Omental fat pad (tissue), 4 donors: ENCODE measurements around the gene RAD54L. TPM values are rescaled to one million over a fixed set of nuclear protein-coding genes. Genes with fewer than 3 reads are reported as not detected.
"Not testable (repeated sequence)": the region's sequence is repeated elsewhere in the genome, so short reads cannot be mapped to it uniquely, and the experiment has no call there.

Source experiments
- ATAC-seq: fragments of 150-250 bp; one replicate; pipeline ENCODE4 v1.9.1; 2016; ENCODE audit warnings: mild to moderate bottlenecking, moderate library complexity; ENCODE audit not compliant: low FRiP score
- DNase-seq: peaks from one replicate; pipeline ENCODE4 v3.0.0-alpha.2; 2019; ENCODE audit warnings: low spot score
- CTCF ChIP-seq, 3 donors: fragments of 450-650 bp; IDR thresholded peaks; one replicate each; pipeline ENCODE4 v1.5.1; 2016 to 2017; ENCODE audit warnings: antibody characterized with exemption in 3 of 3, mild to moderate bottlenecking in 3 of 3, moderate library complexity in 2 of 3
- total RNA-seq, 4 donors: library from RNA; depleted of rRNA; stranded (reverse); fragments of >200 nt; gene quantifications; one replicate each; pipeline ENCODE4 v1.1.0, GENCODE V29; 2016

RAD54L gene
- total RNA-seq, 4 donors from 2014 or later: 0.28 to 1.4 TPM; not detected in 2

GRCh38 chr1:46310321-46310720 lies 62.8 kb downstream of the RAD54L start:
- TF ChIP-seq CTCF (IDR thresholded peaks at IDR 0.05): no peak
- no peak for DNase-seq
- no peak for ATAC-seq

GRCh38 chr1:46315669-46316403 lies 68.3 kb downstream of the RAD54L start:
- TF ChIP-seq CTCF (IDR thresholded peaks at IDR 0.05): no peak
- DNase-seq: no peak
- no peak for ATAC-seq

GRCh38 chr1:46317323-46317722 lies 69.8 kb downstream of the RAD54L start:
- DNase-seq (no peak), ATAC-seq (no peak)
- no peak for TF ChIP-seq CTCF (IDR thresholded peaks at IDR 0.05)

- DNase-seq, ATAC-seq: not testable (repeated sequence)
These were observed 71.7 kb downstream of the RAD54L start for GRCh38 chr1:46319301-46319700.

GRCh38 chr1:46319960-46320914 lies 72.7 kb downstream of the RAD54L start:
- not testable (repeated sequence) for ATAC-seq, DNase-seq

- DNase-seq, ATAC-seq: not testable (repeated sequence)
These were observed 74.6 kb downstream of the RAD54L start for GRCh38 chr1:46322191-46322590.

- DNase-seq, ATAC-seq: not testable (repeated sequence)
These were observed 77.9 kb downstream of the RAD54L start for GRCh38 chr1:46325285-46326076.

Other genes starting within 250 kb of the RAD54L start
- gene PIK3R3, start 115.1 kb upstream of the RAD54L start, total RNA-seq: 100 to 1,000 TPM in 1 of 4 donors, 10 to 100 TPM in 3; 21.9 to 123 (median 39.2) TPM
- 1 to 10 TPM in 2 of 4 donors, under 1 TPM in 1, not detected in 1; 0.84 to 1.2 (median 1.2) TPM for gene TSPAN1, start 72.7 kb upstream of the RAD54L start, total RNA-seq
- not detected for gene P3R3URF, start 71.3 kb upstream of the RAD54L start, total RNA-seq
- 10 to 100 TPM; 27.4 to 46.5 (median 38.3) TPM for gene POMGNT1, start 49.3 kb upstream of the RAD54L start, total RNA-seq
- gene LURAP1, start 44.4 kb upstream of the RAD54L start, total RNA-seq: 10 to 100 TPM in 1 of 4 donors, 1 to 10 TPM in 2, under 1 TPM in 1; 0.96 to 10.6 (median 3.3) TPM
- 100 to 1,000 TPM in 1 of 4 donors, 10 to 100 TPM in 3; 65.3 to 108 (median 73.2) TPM for gene LRRC41, start 55.9 kb downstream of the RAD54L start, total RNA-seq
- 100 to 1,000 TPM; 398 to 609 (median 515) TPM for gene UQCRH, start 55.9 kb downstream of the RAD54L start, total RNA-seq
- gene NSUN4, start 93.0 kb downstream of the RAD54L start, total RNA-seq: 10 to 100 TPM; 19.5 to 26.3 (median 22.2) TPM
- 10 to 100 TPM; 11.5 to 36.4 (median 20.3) TPM for gene FAAH, start 146.6 kb downstream of the RAD54L start, total RNA-seq
- gene DMBX1, start 242.1 kb downstream of the RAD54L start, total RNA-seq: not detected